HCT116 (cell line): Measurements from ENCODE around the gene ACOT7. TPM values are rescaled to one million over a fixed set of nuclear protein-coding genes. Genes with fewer than 3 reads are reported as not detected.

Source experiments
- ATAC-seq: fragments of 200-7000 bp; cut with Tn5 transposase; 2 replicates; pipeline ENCODE4 v1.9.1; 2020; ENCODE audit warnings: mild to moderate bottlenecking, moderate library complexity
- BruUV-seq: library from RNA; stranded (reverse); fragments of 400-500 nt; replicated peaks from 2 replicates; lab custom pipeline; 2021; lab: Mats Ljungman, UMichigan
- CTCF ChIA-PET: fragments of 300-600 bp; sonication (Branson Sonifier 250); formaldehyde crosslinking; loops from one replicate; lab custom pipeline; 2021; ENCODE audit warnings: antibody characterized with exemption; lab: Charles Lee
- POLR2A ChIA-PET: fragments of 300-600, 350-600 bp; sonication (Branson Sonifier 250); formaldehyde crosslinking; loops from one replicate; lab custom pipeline; 2021; ENCODE audit warnings: antibody characterized with exemption; lab: Charles Lee
- RAD21 ChIA-PET, 2 experiments: fragments of 300-600 bp; sonication (Branson Sonifier 250); formaldehyde crosslinking; loops; one replicate each; lab custom pipeline; 2023; ENCODE audit warnings: low total read pairs in 2 of 2; ENCODE audit not compliant: uncharacterized antibody in 2 of 2, unreplicated experiment in 2 of 2, low non-redundant PET in 1 of 2; lab: Charles Lee
- DNase-seq: peaks from one replicate; pipeline ENCODE4 v3.0.0-alpha.2; 2010; ENCODE audit warnings: low read depth, low spot score
- H2AFZ ChIP-seq: fragments of 200-600 bp; shearing (Covaris generic), sonication (generic); 2 replicates; pipeline ENCODE4 v1.6.1; 2017; ENCODE audit warnings: low read depth, mixed run types, mixed read lengths, antibody characterized with exemption, low read length; ENCODE audit not compliant: poor library complexity, severe bottlenecking
- H3K27ac ChIP-seq: 2 replicates; pipeline ENCODE4 v1.5.1; 2012; ENCODE audit warnings: low read depth, low read length
- H3K27me3 ChIP-seq: fragments of 200-600 bp; sonication (generic); 2 replicates; pipeline ENCODE4 v1.6.1; 2016; ENCODE audit warnings: mixed run types, low read length, mixed read lengths; ENCODE audit not compliant: insufficient read depth
- H3K36me3 ChIP-seq, 2 experiments: fragments of 200-500 bp in 1 of 2; fragments of 200-600 bp in 1 of 2; sonication (Bioruptor generic) in 1 of 2; sonication (generic) in 1 of 2; 2 replicates each; pipeline versions ENCODE4 v1.5.1 to v1.6.1; 2014 to 2016; ENCODE audit warnings: low read length in 2 of 2, inconsistent platforms in 1 of 2, mixed read lengths in 1 of 2, mixed run types in 1 of 2; ENCODE audit not compliant: insufficient read depth in 2 of 2, control insufficient read depth in 1 of 2
- H3K4me1 ChIP-seq, 2 experiments: fragments of 200-600 bp in 1 of 2; sonication (generic) in 1 of 2; 2 replicates each; pipeline versions ENCODE4 v1.5.1 to v1.6.1; 2012 to 2017; ENCODE audit warnings: low read length in 2 of 2, inconsistent platforms in 1 of 2, mild to moderate bottlenecking in 1 of 2, mixed read lengths in 1 of 2, mixed run types in 1 of 2, moderate library complexity in 1 of 2; ENCODE audit not compliant: insufficient read depth in 2 of 2, control insufficient read depth in 1 of 2
- H3K4me2 ChIP-seq: fragments of 200-600 bp; sonication (generic); 2 replicates; pipeline ENCODE4 v1.6.1; 2017; ENCODE audit warnings: mixed run types, low read length, mixed read lengths
- H3K4me3 ChIP-seq, 2 experiments: fragments of 200-600 bp in 1 of 2; sonication (generic) in 1 of 2; replicated peaks in 1 of 2; 2 replicates each; pipeline ENCODE4 v1.5.1; 2011 to 2016; ENCODE audit warnings: low read length in 2 of 2, control low read depth in 1 of 2, low read depth in 1 of 2, mild to moderate bottlenecking in 1 of 2, mixed read lengths in 1 of 2, mixed run types in 1 of 2
- H3K79me2 ChIP-seq: fragments of 200-600 bp; sonication (generic); 2 replicates; pipeline ENCODE4 v1.6.1; 2017; ENCODE audit warnings: mild to moderate bottlenecking, mixed run types, low read length, moderate library complexity, mixed read lengths; ENCODE audit not compliant: insufficient read depth
- H3K9ac ChIP-seq: fragments of 200-600 bp; sonication (generic); 2 replicates; pipeline ENCODE4 v1.6.1; 2016; ENCODE audit warnings: low read length, mixed read lengths
- H3K9me2 ChIP-seq: fragments of 200-600 bp; sonication (generic), shearing (Covaris generic); 2 replicates; pipeline ENCODE4 v1.6.1; 2017; ENCODE audit warnings: mixed run types, mild to moderate bottlenecking, moderate library complexity; ENCODE audit not compliant: insufficient read depth
- H3K9me3 ChIP-seq, 2 experiments: fragments of 200-500 bp in 1 of 2; fragments of 200-600 bp in 1 of 2; sonication (Bioruptor generic) in 1 of 2; sonication (generic) in 1 of 2; 2 replicates each; pipeline ENCODE4 v1.6.1; 2014 to 2017; ENCODE audit warnings: low read length in 2 of 2, mixed read lengths in 2 of 2, inconsistent platforms in 1 of 2, low read depth in 1 of 2, mild to moderate bottlenecking in 1 of 2, mixed run types in 1 of 2, moderate library complexity in 1 of 2; ENCODE audit not compliant: control insufficient read depth in 1 of 2, insufficient read depth in 1 of 2
- H4K20me1 ChIP-seq: fragments of 200-600 bp; sonication (generic), shearing (Covaris generic); 2 replicates; pipeline ENCODE4 v1.6.1; 2017; ENCODE audit warnings: mixed run types, mild to moderate bottlenecking, moderate library complexity; ENCODE audit not compliant: insufficient read depth
- ATF3 ChIP-seq: IDR thresholded peaks from 2 replicates; pipeline ENCODE4 v1.6.1; 2012
- CBX3 ChIP-seq: IDR thresholded peaks from 2 replicates; pipeline ENCODE4 v1.6.1; 2012; ENCODE audit warnings: low read depth
- CEBPB ChIP-seq: IDR thresholded peaks from 2 replicates; pipeline ENCODE4 v1.6.1; 2012; ENCODE audit warnings: low read depth
- EGR1 ChIP-seq: IDR thresholded peaks from 2 replicates; pipeline ENCODE4 v1.6.1; 2012; ENCODE audit warnings: low read depth
- ELF1 ChIP-seq: IDR thresholded peaks from 2 replicates; pipeline ENCODE4 v1.6.1; 2012; ENCODE audit warnings: low read depth, borderline replicate concordance
- EZH2 ChIP-seq: fragments of 200-600 bp; sonication (generic); IDR thresholded peaks from 2 replicates; pipeline ENCODE4 v1.6.1; 2017; ENCODE audit warnings: antibody characterized with exemption, mixed run types
- EZH2phosphoT487 ChIP-seq: fragments of 200-600 bp; IDR thresholded peaks from 2 replicates; pipeline ENCODE4 v1.6.1; 2018; ENCODE audit warnings: antibody characterized with exemption, borderline replicate concordance
- FOSL1 ChIP-seq: IDR thresholded peaks from 2 replicates; pipeline ENCODE4 v1.6.1; 2012; ENCODE audit warnings: low read depth
- POLR2A ChIP-seq: IDR thresholded peaks from 2 replicates; pipeline ENCODE4 v1.7.0; 2011; ENCODE audit warnings: borderline replicate concordance; ENCODE audit not compliant: insufficient read depth, insufficient read length; ENCODE audit errors: extremely low read depth
- POLR2AphosphoS5 ChIP-seq: IDR thresholded peaks from 2 replicates; pipeline ENCODE4 v1.6.1; 2011; ENCODE audit warnings: mild to moderate bottlenecking, low read depth, low read length, moderate library complexity
- SIN3A ChIP-seq: IDR thresholded peaks from 2 replicates; pipeline ENCODE4 v1.6.1; 2012; ENCODE audit warnings: low read depth
- SP1 ChIP-seq: IDR thresholded peaks from 2 replicates; pipeline ENCODE4 v1.6.1; 2012; ENCODE audit warnings: low read depth
- SRF ChIP-seq: IDR thresholded peaks from 2 replicates; pipeline ENCODE4 v1.6.1; 2012; ENCODE audit warnings: low read depth
- TCF7L2 ChIP-seq: IDR thresholded peaks from 2 replicates; pipeline ENCODE4 v1.7.0; 2011; ENCODE audit warnings: borderline replicate concordance, inconsistent platforms; ENCODE audit not compliant: insufficient read depth, insufficient read length; ENCODE audit errors: extremely low read depth
- YY1 ChIP-seq: IDR thresholded peaks from 2 replicates; pipeline ENCODE4 v1.6.1; 2011; ENCODE audit warnings: low read length, low read depth, moderate library complexity, mild to moderate bottlenecking; ENCODE audit not compliant: insufficient replicate concordance; ENCODE audit errors: extremely low read depth
- ZFX ChIP-seq: fragments of 450-650 bp; IDR thresholded peaks from 2 replicates; pipeline ENCODE4 v1.6.1; 2017
- ZNF274 ChIP-seq: fragments of 200-500 bp; sonication (Bioruptor generic); IDR thresholded peaks from 2 replicates; pipeline ENCODE4 v1.6.1; 2014; ENCODE audit warnings: mild to moderate bottlenecking, low read depth, low read length, inconsistent platforms
- intact Hi-C: fragments of 100-400 bp; cut with micrococcal nuclease; formaldehyde crosslinking; loops from 2 replicates; pipeline ENCODE4 v1.10.0; 2022
- total RNA-seq: library from RNA; stranded (reverse); gene quantifications from one replicate; pipeline ENCODE4 v1.2.1, GENCODE V29; 2021; ENCODE audit not compliant: unreplicated experiment
- TF ChIP-seq, protein P1 (sequence below), 3 experiments: fragments of 200-600 bp in 1 of 3; sonication (generic) in 1 of 3; IDR thresholded peaks in 2 of 3; conservative IDR thresholded peaks in 1 of 3; 2 replicates each; pipeline ENCODE4 v1.5.1; 2012 to 2017; ENCODE audit warnings: low read depth in 2 of 3, low read length in 2 of 3, antibody characterized with exemption in 1 of 3, borderline replicate concordance in 1 of 3, control low read depth in 1 of 3, mild to moderate bottlenecking in 1 of 3, mixed read lengths in 1 of 3, mixed run types in 1 of 3, moderate library complexity in 1 of 3; ENCODE audit not compliant: insufficient read depth in 1 of 3

Gene ACOT7
- total RNA-seq, 1 experiment from 2014 or later, result 162 TPM

DNA sequence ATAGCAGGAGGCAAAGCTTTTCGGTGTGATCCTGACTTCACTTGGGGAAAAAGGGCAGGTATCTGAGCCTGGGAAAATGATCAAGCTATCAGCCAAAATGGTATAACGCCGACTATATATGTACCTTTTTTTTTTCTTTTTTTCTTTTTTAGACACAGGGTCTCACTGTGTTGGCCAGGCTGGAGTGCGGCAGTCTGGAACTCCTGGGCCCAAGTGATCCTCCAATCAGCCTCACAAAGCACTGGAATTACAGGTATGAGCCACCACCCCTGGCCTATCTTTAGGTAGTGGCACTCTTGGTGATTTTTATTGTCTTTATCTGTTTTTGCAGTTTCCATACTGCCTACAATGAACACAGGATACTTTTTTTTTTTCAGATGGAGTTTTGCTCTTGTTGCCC is 156.5 kb downstream of the ACOT7 start:
- ChIA-PET RAD21 (interaction anchor here in 1 of 2 experiments (1.0 kb wide), 1 partner anchor 8 kb away, joined by 3 read pairs; no protein-coding TSS in a partner anchor), POLR2A (interaction anchor here (1.6 to 1.9 kb wide), 2 partner anchors 32 to 156 kb away, joined by 5 read pairs; partner anchors contain the start of gene ACOT7), CTCF (interaction anchor here (1.7 to 3.8 kb wide), 4 partner anchors 9 to 204 kb away, joined by 5 to 34 read pairs (median 10); no protein-coding TSS in a partner anchor)
- intact Hi-C loops, result no loop called here
- no peak overlapping the region for H3K4me3 ChIP-seq
- H3K79me2 ChIP-seq, result peaks cover 31% of the 10 kb centered on the region
- H3K36me3 ChIP-seq, result peaks cover 4 to 10% of the 10 kb centered on the region in 2 experiments; a peak in 3 of 4 replicates
- H3K27me3 ChIP-seq, result no peaks in the 10 kb centered on the region
- H3K9ac ChIP-seq, result no peak overlapping the region
- no peak overlapping the region for H2AFZ ChIP-seq
- no peak for DNase-seq
- peaks cover 14 to 49% of the 10 kb centered on the region in 2 experiments for H3K4me1 ChIP-seq
- H4K20me1 ChIP-seq, result no peaks in the 10 kb centered on the region; the same call in 1 of the 2 replicates
- TF ChIP-seq ELF1 (no peak), SRF (no peak), POLR2A (no peak), YY1 (no peak), TCF7L2 (no peak), ATF3 (no peak), SP1 (no peak), FOSL1 (no peak), EGR1 (no peak)
- TF ChIP-seq, all 23 proteins: peak for 0
- TSS peak; percentile 68 for BruUV-seq
- Histone ChIP-seq H3K9me2 (no peaks in the 10 kb centered on the region), H3K9me3 (no peaks in the 10 kb centered on the region), H3K27ac (no peak overlapping the region), H3K4me2 (peak overlapping the region; percentile 91)
- no peak for ATAC-seq

DNA sequence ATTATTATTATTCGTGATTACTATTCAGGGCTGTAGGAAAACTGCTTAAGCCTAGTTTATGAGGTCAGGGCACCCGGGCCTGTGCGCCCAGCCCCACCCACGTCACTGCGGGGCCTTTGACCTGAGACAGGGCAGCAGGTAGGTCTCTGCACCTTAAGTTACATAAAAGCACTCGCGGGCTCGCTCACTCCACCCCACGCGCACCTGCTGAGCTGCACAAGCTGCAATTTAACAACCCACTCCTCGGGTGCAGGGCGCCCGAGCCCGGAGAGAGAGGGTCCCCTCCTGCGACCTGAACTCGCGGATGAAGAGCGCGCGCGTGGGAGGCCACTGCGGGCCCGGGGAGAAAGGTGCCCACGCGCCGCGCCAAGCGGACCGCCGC is 158.3 kb downstream of the ACOT7 start:
- H3K4me2 ChIP-seq, result peak overlapping the region; percentile 91
- H3K27me3 ChIP-seq, result no peaks in the 10 kb centered on the region
- DNase-seq (no peak), ATAC-seq (peak; percentile 28)
- no peak overlapping the region for H2AFZ ChIP-seq
- intact Hi-C loops, result loop anchor here (1.0 kb wide), 1 partner anchor 30 kb away; no protein-coding TSS in a partner anchor
- no peaks in the 10 kb centered on the region for H3K9me3 ChIP-seq
- H4K20me1 ChIP-seq, result no peaks in the 10 kb centered on the region; the same call in 1 of the 2 replicates
- H3K4me1 ChIP-seq, result peaks cover 13 to 41% of the 10 kb centered on the region in 2 experiments
- H3K9me2 ChIP-seq, result no peaks in the 10 kb centered on the region
- H3K4me3 ChIP-seq, result peak overlapping the region; percentile 86 to 87
- BruUV-seq, result no TSS peak
- peak overlapping the region; percentile 91 for H3K9ac ChIP-seq
- peaks cover 15 to 26% of the 10 kb centered on the region in 2 experiments; a peak in 3 of 4 replicates for H3K36me3 ChIP-seq
- ChIA-PET RAD21 (no interaction called here), CTCF (interaction anchor here (2.1 to 3.8 kb wide), 3 partner anchors 11 to 188 kb away, joined by 9 to 34 read pairs (median 12); no protein-coding TSS in a partner anchor), POLR2A (interaction anchor here (1.4 kb wide), 1 partner anchor 29 kb away, joined by 5 read pairs; the partner anchor contains the start of gene RNF207)
- peak overlapping the region; percentile 67 for H3K27ac ChIP-seq
- H3K79me2 ChIP-seq, result peaks cover 47% of the 10 kb centered on the region
- TF ChIP-seq ATF3 (no peak), EGR1 (no peak), EZH2 (no peak), ZFX (no peak), ZNF274 (no peak), ELF1 (no peak), CEBPB (no peak), FOSL1 (no peak), EZH2phosphoT487 (no peak), SIN3A (no peak), TCF7L2 (no peak), SP1 (no peak), CBX3 (no peak), POLR2AphosphoS5 (no peak), SRF (no peak)
- TF ChIP-seq, protein P1, sequence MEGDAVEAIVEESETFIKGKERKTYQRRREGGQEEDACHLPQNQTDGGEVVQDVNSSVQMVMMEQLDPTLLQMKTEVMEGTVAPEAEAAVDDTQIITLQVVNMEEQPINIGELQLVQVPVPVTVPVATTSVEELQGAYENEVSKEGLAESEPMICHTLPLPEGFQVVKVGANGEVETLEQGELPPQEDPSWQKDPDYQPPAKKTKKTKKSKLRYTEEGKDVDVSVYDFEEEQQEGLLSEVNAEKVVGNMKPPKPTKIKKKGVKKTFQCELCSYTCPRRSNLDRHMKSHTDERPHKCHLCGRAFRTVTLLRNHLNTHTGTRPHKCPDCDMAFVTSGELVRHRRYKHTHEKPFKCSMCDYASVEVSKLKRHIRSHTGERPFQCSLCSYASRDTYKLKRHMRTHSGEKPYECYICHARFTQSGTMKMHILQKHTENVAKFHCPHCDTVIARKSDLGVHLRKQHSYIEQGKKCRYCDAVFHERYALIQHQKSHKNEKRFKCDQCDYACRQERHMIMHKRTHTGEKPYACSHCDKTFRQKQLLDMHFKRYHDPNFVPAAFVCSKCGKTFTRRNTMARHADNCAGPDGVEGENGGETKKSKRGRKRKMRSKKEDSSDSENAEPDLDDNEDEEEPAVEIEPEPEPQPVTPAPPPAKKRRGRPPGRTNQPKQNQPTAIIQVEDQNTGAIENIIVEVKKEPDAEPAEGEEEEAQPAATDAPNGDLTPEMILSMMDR (IDR thresholded peaks at IDR 0.05 in 2 of 3, conservative IDR thresholded peaks at IDR 0.05 in 1 of 3; ENCODE audit: borderline replicate concordance in 1 of 3, insufficient read depth in 1 of 3, low read depth in 2 of 3, low read length in 2 of 3), result no peak
